SK-N-SH (cell line): ENCODE results near the gene TGFBRAP1. TPM values are rescaled to one million over a fixed set of nuclear protein-coding genes. Genes with fewer than 3 reads are reported as not detected.

Source experiments
- CTCF ChIA-PET: fragments of 300-600, 350-600 bp; formaldehyde crosslinking; extraction: SDS; loops from one replicate; lab custom pipeline; 2021; lab: Yijun Ruan, JAX
- POLR2A ChIA-PET: fragments of 350-600 bp; sonication (Branson Sonifier 250); formaldehyde crosslinking; extraction: SDS; loops from one replicate; lab custom pipeline; 2020; ENCODE audit warnings: antibody characterized with exemption, inconsistent platforms; lab: Yijun Ruan, JAX
- DNase-seq: peaks from one replicate; pipeline ENCODE4 v3.0.0; 2012
- H2AFZ ChIP-seq: fragments of 200-600 bp; sonication (generic); 2 replicates; pipeline ENCODE4 v1.8.1; 2016; ENCODE audit warnings: antibody characterized with exemption, mild to moderate bottlenecking, low read depth
- H3F3A ChIP-seq: fragments of 200-600 bp; sonication (generic); replicated peaks from 2 replicates; pipeline ENCODE3; 2016; ENCODE audit warnings: antibody characterized with exemption, mild to moderate bottlenecking; ENCODE audit not compliant: insufficient read depth
- H3K27ac ChIP-seq, 2 experiments: fragments of 200-500 bp in 1 of 2; fragments of 200-600 bp in 1 of 2; sonication (Bioruptor generic) in 1 of 2; sonication (generic), shearing (Covaris generic) in 1 of 2; 2 replicates each; pipeline versions ENCODE4 v1.5.1 to v1.6.1; 2014 to 2016; ENCODE audit warnings: low read depth in 2 of 2, inconsistent platforms in 1 of 2, low read length in 1 of 2, mild to moderate bottlenecking in 1 of 2, mixed read lengths in 1 of 2
- H3K27me3 ChIP-seq: fragments of 200-600 bp; sonication (generic), shearing (Covaris generic); 2 replicates; pipeline ENCODE4 v1.6.1; 2016; ENCODE audit warnings: mixed run types; ENCODE audit not compliant: insufficient read depth
- H3K36me3 ChIP-seq, 2 experiments: fragments of 200-500 bp in 1 of 2; fragments of 200-600 bp in 1 of 2; sonication (Bioruptor generic) in 1 of 2; sonication (generic) in 1 of 2; replicated peaks in 1 of 2; 2 replicates each; pipeline versions ENCODE3 to v1.5.1; 2014 to 2016; ENCODE audit warnings: low read length in 1 of 2, mild to moderate bottlenecking in 1 of 2; ENCODE audit not compliant: insufficient read depth in 2 of 2, control insufficient read depth in 1 of 2
- H3K4me1 ChIP-seq, 2 experiments: fragments of 200-500 bp in 1 of 2; fragments of 200-600 bp in 1 of 2; sonication (Bioruptor generic) in 1 of 2; sonication (generic), shearing (Covaris generic) in 1 of 2; 2 replicates each; pipeline versions ENCODE4 v1.5.1 to v1.6.1; 2014 to 2016; ENCODE audit warnings: low read depth in 1 of 2, low read length in 1 of 2, mixed run types in 1 of 2; ENCODE audit not compliant: insufficient read depth in 2 of 2, control insufficient read depth in 1 of 2
- H3K4me2 ChIP-seq: fragments of 200-600 bp; sonication (generic), shearing (Covaris generic); 2 replicates; pipeline ENCODE4 v1.6.1; 2017; ENCODE audit warnings: mixed run types
- H3K4me3 ChIP-seq, 2 experiments: fragments of 200-500 bp in 1 of 2; fragments of 200-600 bp in 1 of 2; sonication (Bioruptor generic) in 1 of 2; sonication (generic), shearing (Covaris generic) in 1 of 2; 2 replicates each; pipeline versions ENCODE4 v1.5.1 to v1.8.1; 2014 to 2016; ENCODE audit warnings: low read depth in 2 of 2, inconsistent platforms in 1 of 2, low read length in 1 of 2, mild to moderate bottlenecking in 1 of 2, mixed read lengths in 1 of 2, moderate library complexity in 1 of 2
- H3K79me2 ChIP-seq: fragments of 200-600 bp; sonication (generic); 2 replicates; pipeline ENCODE4 v1.8.1; 2017; ENCODE audit warnings: mild to moderate bottlenecking; ENCODE audit not compliant: insufficient read depth
- H3K9ac ChIP-seq: fragments of 200-600 bp; sonication (generic); 2 replicates; pipeline ENCODE4 v1.6.1; 2017; ENCODE audit warnings: mixed run types
- H3K9me2 ChIP-seq: fragments of 200-600 bp; sonication (generic); 2 replicates; pipeline ENCODE4 v1.6.1; 2017; ENCODE audit warnings: mixed run types
- H3K9me3 ChIP-seq: fragments of 200-600 bp; sonication (generic); 2 replicates; pipeline ENCODE4 v1.6.1; 2017; ENCODE audit warnings: mixed run types, mild to moderate bottlenecking, moderate library complexity
- H4K20me1 ChIP-seq: fragments of 200-600 bp; sonication (generic); 2 replicates; pipeline ENCODE4 v1.6.1; 2017; ENCODE audit warnings: mild to moderate bottlenecking, mixed run types; ENCODE audit not compliant: insufficient read depth
- ELF1 ChIP-seq: IDR thresholded peaks from 2 replicates; pipeline ENCODE4 v1.4.0; 2012
- EP300 ChIP-seq, 2 experiments: IDR thresholded peaks; 2 replicates each; pipeline versions ENCODE4 v1.4.0 to v1.6.1; 2012; ENCODE audit warnings: borderline replicate concordance in 1 of 2, low read depth in 1 of 2, low read length in 1 of 2
- FOXM1 ChIP-seq: IDR thresholded peaks from 2 replicates; pipeline ENCODE4 v1.4.0; 2012; ENCODE audit warnings: low read depth, mild to moderate bottlenecking
- GABPA ChIP-seq: IDR thresholded peaks from 2 replicates; pipeline ENCODE4 v1.4.0; 2012; ENCODE audit warnings: low read depth, mild to moderate bottlenecking
- GATA2 ChIP-seq: sonication (generic); formaldehyde crosslinking; IDR thresholded peaks from 2 replicates; pipeline ENCODE4 v1.5.0; 2020; ENCODE audit warnings: mild to moderate bottlenecking, missing genetic modification reagents
- IRF3 ChIP-seq: fragments of 150-350 bp; IDR thresholded peaks from 2 replicates; pipeline ENCODE4 v1.6.1; 2016; ENCODE audit warnings: mild to moderate bottlenecking, low read depth, low read length
- JUND ChIP-seq: IDR thresholded peaks from 2 replicates; pipeline ENCODE4 v1.4.0; 2012
- MAX ChIP-seq: IDR thresholded peaks from 2 replicates; pipeline ENCODE4 v1.4.0; 2012; ENCODE audit warnings: low read depth
- MEF2A ChIP-seq: IDR thresholded peaks from 2 replicates; pipeline ENCODE4 v1.4.0; 2012; ENCODE audit warnings: low read depth, borderline replicate concordance
- MXI1 ChIP-seq: IDR thresholded peaks from 2 replicates; pipeline ENCODE4 v1.6.1; 2012; ENCODE audit warnings: mild to moderate bottlenecking, low read depth, low read length, improper control_type of control experiment
- POLR2AphosphoS5 ChIP-seq: IDR thresholded peaks from 2 replicates; pipeline ENCODE4 v1.6.1; 2012; ENCODE audit warnings: low read depth, low read length
- RAD21 ChIP-seq: IDR thresholded peaks from 2 replicates; pipeline ENCODE4 v1.6.1; 2012; ENCODE audit warnings: mild to moderate bottlenecking, low read length
- SMC3 ChIP-seq: IDR thresholded peaks from 2 replicates; pipeline ENCODE4 v1.6.1; 2012; ENCODE audit warnings: low read depth, low read length, improper control_type of control experiment
- TEAD4 ChIP-seq: IDR thresholded peaks from 2 replicates; pipeline ENCODE4 v1.4.0; 2012; ENCODE audit warnings: mild to moderate bottlenecking, borderline replicate concordance; ENCODE audit not compliant: insufficient read depth
- YY1 ChIP-seq: IDR thresholded peaks from 2 replicates; pipeline ENCODE4 v1.4.0; 2012; ENCODE audit warnings: low read depth, mild to moderate bottlenecking
- WGBS: methylation state at CpG from one replicate; pipeline ENCODE4 v1.1.6; 2017; ENCODE audit warnings: low lambda C conversion rate; 5-methylcytosine and 5-hydroxymethylcytosine counted together
- polyA plus RNA-seq, 3 experiments: library from polyadenylated mRNA; depleted of rRNA; stranded (reverse); fragments of >200 nt; gene quantifications; 2 replicates each; pipeline ENCODE4 v1.2.3, GENCODE V29; 2012
- TF ChIP-seq, protein P1 (sequence below): IDR thresholded peaks from 2 replicates; pipeline ENCODE4; 2012

The TGFBRAP1 gene
- polyA plus RNA-seq, 1 of the 3 experiments (the other 2 are of a cell fraction) = 5.7 TPM

DNA sequence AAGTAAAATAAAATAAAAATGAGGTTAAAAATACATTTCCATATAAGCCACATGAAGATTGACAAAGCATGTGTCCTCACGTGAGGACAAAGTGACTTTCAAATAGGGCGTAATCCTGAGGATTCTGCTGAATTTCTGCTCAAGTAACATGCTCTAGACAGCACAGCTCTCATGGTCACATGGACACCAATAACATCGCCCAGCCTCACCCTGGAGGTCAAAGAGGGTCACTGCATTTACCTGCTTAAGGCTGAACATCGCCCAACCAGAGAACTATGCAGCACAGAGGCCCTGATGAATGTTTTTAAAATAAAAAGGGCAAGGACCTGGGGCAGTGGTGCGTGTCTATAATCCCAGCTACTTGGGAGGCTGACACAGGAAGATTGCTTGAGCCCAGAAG is 30.2 kb downstream of the TGFBRAP1 start:
- no peak overlapping the region for H3K9ac ChIP-seq
- no peaks in the 10 kb centered on the region for H3K9me2 ChIP-seq
- TF ChIP-seq TEAD4 (no peak), MXI1 (no peak), FOXM1 (no peak), EP300 (IDR thresholded peaks at IDR 0.05; ENCODE audit: borderline replicate concordance in 1 of 2, low read depth in 1 of 2, low read length in 1 of 2) (no peak)
- no peak overlapping the region for H3K27ac ChIP-seq
- H3K4me1 ChIP-seq = peaks cover 0 to 3% of the 10 kb centered on the region in 2 experiments; a peak in 1 of 4 replicates
- ChIA-PET POLR2A (no interaction called here), CTCF (interaction anchor here (1.0 to 2.5 kb wide), 4 partner anchors 11 to 185 kb away, joined by 3 to 7 read pairs (median 5); no protein-coding TSS in a partner anchor)
- peaks cover 21% of the 10 kb centered on the region for H3K79me2 ChIP-seq
- H3K9me3 ChIP-seq = no peaks in the 10 kb centered on the region
- no peak overlapping the region for H2AFZ ChIP-seq
- no peak for DNase-seq
- H3K4me3 ChIP-seq = no peak overlapping the region
- WGBS = 96% methylated on average over 5 of the region's 5 CpGs
- H4K20me1 ChIP-seq = 0 out of 2 replicates have a peak, but pooled peaks cover 3% of the 10 kb centered on the region
- H3F3A ChIP-seq = peaks cover 7% of the 10 kb centered on the region
- H3K4me2 ChIP-seq = no peak overlapping the region
- H3K36me3 ChIP-seq = peaks cover 6 to 26% of the 10 kb centered on the region in 2 experiments
- H3K27me3 ChIP-seq = no peaks in the 10 kb centered on the region

- H3K9ac ChIP-seq = no peak overlapping the region
- peaks cover 13% of the 10 kb centered on the region for H3K79me2 ChIP-seq
- DNase-seq = no peak
- no peak for TF ChIP-seq SMC3
- no peak for TF ChIP-seq GATA2
- TF ChIP-seq, all 33 proteins: peak for 0
- H3K4me2 ChIP-seq = no peak overlapping the region
- H3K4me3 ChIP-seq = no peak overlapping the region
- no peaks in the 10 kb centered on the region for H3K9me2 ChIP-seq
- H3K9me3 ChIP-seq = no peaks in the 10 kb centered on the region
- H3K27ac ChIP-seq = no peak overlapping the region
- 93% methylated on average over 3 of the region's 3 CpGs for WGBS
- 0 out of 2 replicates have a peak, but pooled peaks cover 3% of the 10 kb centered on the region for H4K20me1 ChIP-seq
- peaks cover 0 to 3% of the 10 kb centered on the region in 2 experiments; a peak in 1 of 4 replicates for H3K4me1 ChIP-seq
- no peaks in the 10 kb centered on the region for H3K27me3 ChIP-seq
- peaks cover 7% of the 10 kb centered on the region for H3F3A ChIP-seq
- H2AFZ ChIP-seq = no peak overlapping the region
- ChIA-PET CTCF (interaction anchor here (2.5 kb wide), 1 partner anchor 184 kb away, joined by 7 read pairs; no protein-coding TSS in a partner anchor), POLR2A (no interaction called here)
- peaks cover 7 to 34% of the 10 kb centered on the region in 2 experiments for H3K36me3 ChIP-seq
Observed at GRCh38 chr2:105298017-105298416, 31.5 kb downstream of the TGFBRAP1 start.

DNA sequence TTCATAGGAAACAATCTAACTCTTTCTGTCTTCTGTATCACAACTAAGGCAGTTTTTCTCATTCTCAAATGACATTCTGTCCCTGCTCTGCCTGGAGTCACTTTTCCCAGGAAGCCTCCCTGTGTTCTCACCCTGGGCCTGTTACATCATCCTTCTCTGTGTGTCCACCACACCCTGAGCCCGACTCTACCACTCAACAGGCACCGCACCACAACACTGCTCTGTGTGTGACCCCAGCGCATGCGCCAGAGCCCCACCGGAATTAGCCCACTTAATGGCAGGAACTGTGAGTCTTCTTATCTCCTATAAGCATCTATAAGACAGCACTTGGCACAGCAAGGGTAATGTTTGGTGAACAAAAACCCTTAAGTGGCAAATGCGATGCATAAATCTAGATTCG is 32.3 kb downstream of the TGFBRAP1 start:
- H3K9me3 ChIP-seq = no peaks in the 10 kb centered on the region
- POLR2A ChIA-PET = no interaction called here
- no peaks in the 10 kb centered on the region for H3K27me3 ChIP-seq
- TF ChIP-seq SMC3 (no peak), RAD21 (no peak), MEF2A (no peak), IRF3 (no peak), MAX (no peak), GATA2 (no peak), POLR2AphosphoS5 (no peak), MXI1 (no peak), GABPA (no peak), EP300 (IDR thresholded peaks at IDR 0.05; ENCODE audit: borderline replicate concordance in 1 of 2, low read depth in 1 of 2, low read length in 1 of 2) (no peak), YY1 (no peak), JUND (no peak), ELF1 (no peak)
- TF ChIP-seq, protein P1, sequence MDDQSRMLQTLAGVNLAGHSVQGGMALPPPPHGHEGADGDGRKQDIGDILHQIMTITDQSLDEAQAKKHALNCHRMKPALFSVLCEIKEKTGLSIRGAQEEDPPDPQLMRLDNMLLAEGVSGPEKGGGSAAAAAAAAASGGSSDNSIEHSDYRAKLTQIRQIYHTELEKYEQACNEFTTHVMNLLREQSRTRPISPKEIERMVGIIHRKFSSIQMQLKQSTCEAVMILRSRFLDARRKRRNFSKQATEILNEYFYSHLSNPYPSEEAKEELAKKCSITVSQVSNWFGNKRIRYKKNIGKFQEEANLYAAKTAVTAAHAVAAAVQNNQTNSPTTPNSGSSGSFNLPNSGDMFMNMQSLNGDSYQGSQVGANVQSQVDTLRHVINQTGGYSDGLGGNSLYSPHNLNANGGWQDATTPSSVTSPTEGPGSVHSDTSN = no peak
- H3K27ac ChIP-seq = no peak overlapping the region
- CTCF ChIA-PET = interaction anchor here (2.5 kb wide), 1 partner anchor 183 kb away, joined by 7 read pairs; no protein-coding TSS in a partner anchor
- WGBS = 89% methylated on average over 7 of the region's 7 CpGs
- peaks cover 7% of the 10 kb centered on the region for H3F3A ChIP-seq
- no peak for DNase-seq
- H3K9me2 ChIP-seq = no peaks in the 10 kb centered on the region
- no peak overlapping the region for H3K9ac ChIP-seq
- no peak overlapping the region for H2AFZ ChIP-seq
- H3K79me2 ChIP-seq = peaks cover 9% of the 10 kb centered on the region
- H3K4me2 ChIP-seq = no peak overlapping the region
- no peak overlapping the region for H3K4me3 ChIP-seq
- H4K20me1 ChIP-seq = no peaks in the 10 kb centered on the region
- peaks cover 10 to 34% of the 10 kb centered on the region in 2 experiments for H3K36me3 ChIP-seq
- peaks cover 0 to 3% of the 10 kb centered on the region in 2 experiments; a peak in 1 of 4 replicates for H3K4me1 ChIP-seq
